ENCODE results near the gene KCTD13.
"Not testable (repeated sequence)": the region's sequence is repeated elsewhere in the genome, so short reads cannot be mapped to it uniquely, and the experiment has no call there.

Gene KCTD13

DNA sequence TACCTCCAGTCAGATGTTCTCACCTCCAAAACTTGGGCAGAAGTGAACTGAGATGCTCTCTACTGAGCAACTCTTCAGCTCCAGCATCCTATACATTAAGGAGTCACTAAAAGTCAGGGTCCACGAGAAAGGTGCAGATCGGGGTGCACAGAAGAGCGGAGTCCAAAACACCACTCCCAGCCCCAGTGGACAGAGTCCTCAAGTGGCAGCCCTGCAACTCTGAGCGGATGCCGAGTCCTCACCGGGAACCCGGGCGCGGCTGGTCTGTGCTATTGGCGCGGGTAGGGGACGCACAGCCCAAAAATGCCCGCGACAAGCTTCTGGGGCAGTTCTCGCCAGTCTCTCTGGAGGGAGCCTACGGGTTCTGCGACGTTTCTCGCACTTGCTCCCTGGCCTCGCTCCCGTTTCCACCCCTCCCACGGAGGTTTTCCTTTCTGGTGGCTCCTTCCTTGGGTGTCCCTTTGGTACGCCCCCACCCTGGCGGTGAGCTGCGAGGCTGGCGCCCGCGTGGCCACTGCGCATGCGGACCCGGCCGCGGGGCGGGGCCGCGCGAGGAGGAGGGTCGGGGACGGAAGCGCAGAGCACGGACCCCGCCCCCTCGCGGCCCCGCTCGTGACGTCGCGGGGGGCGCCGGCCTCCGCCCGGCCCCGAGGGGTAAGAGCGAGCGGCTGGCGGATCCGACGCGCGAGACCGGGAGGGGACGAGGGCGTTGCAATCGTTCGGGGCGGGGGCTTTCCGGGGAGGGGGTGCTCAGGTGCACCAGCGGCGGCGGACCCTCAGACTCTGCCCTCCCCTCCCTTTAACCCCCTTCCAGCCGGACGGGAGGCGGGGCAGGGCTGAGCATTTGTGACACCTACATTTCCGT, 35.7 kb upstream of the KCTD13 start, which contains the start of gene TMEM219:
TSS of gene TMEM219 (plus strand) at position 601 of the 865 bp plus-strand sequence. CDS start 1,065 bp downstream, outside the sequence.
- no peak for TF ChIP-seq JUND (IDR thresholded peaks at IDR 0.05; ENCODE audit: low read depth)
- peak; percentile 94 to 95 for DNase-seq (ENCODE audit: low read depth in 1 of 2, low spot score in 1 of 2)
- in situ Hi-C loops (cut with HindIII; ENCODE audit: low pct_unique_long_range_greater_than_20kb, low sequenced_read_pairs): no loop called here

DNA sequence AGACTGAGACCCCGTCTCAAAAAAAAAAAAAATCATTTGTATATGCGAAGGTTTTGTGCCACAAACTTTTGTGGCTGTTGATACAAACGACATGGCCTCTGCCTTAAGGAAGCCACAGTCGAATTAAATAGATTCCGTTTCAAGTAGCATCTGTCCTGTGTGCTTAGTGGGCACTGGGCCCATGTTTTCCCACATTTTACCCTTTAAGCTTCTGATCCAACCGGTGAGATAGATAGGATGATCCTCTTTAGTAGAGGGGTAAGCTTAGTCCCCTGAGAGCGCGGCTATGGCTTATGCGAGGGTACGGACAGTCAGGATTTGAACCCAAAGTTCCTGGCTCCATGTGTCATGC, 35.1 kb upstream of the KCTD13 start:
- in situ Hi-C loops (cut with HindIII; ENCODE audit: low pct_unique_long_range_greater_than_20kb, low sequenced_read_pairs): no loop called here
- no peak for TF ChIP-seq JUND (IDR thresholded peaks at IDR 0.05; ENCODE audit: low read depth)
- DNase-seq (ENCODE audit: low read depth in 1 of 2, low spot score in 1 of 2): no peak

DNA sequence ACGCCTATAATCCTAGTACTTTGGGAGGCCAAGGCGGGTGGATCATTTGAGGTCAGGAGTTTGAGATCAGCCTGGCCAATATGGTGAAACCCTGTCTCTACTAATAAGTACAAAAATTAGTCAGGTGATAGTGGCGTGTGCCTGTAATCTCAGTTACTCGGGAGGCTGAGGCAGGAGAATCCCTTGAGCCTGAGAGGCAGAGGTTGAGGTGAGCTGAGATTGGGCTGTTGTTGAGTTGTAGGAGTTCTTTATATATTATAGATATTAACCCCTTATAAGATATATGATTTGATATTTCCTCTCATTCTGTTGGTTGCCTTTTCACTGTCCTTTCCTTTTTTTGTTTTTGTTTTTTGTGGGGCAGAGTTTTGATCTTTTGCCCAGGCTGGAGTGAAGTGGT, 33.8 kb upstream of the KCTD13 start:
- in situ Hi-C loops (cut with HindIII; ENCODE audit: low pct_unique_long_range_greater_than_20kb, low sequenced_read_pairs); DNase-seq (ENCODE audit: low read depth in 1 of 2, low spot score in 1 of 2): not testable (repeated sequence)

GRCh38 chr16:29959293-29959692, 33.3 kb upstream of the KCTD13 start:
- DNase-seq (ENCODE audit: low read depth in 1 of 2, low spot score in 1 of 2): no peak
- no peak for TF ChIP-seq JUND (IDR thresholded peaks at IDR 0.05; ENCODE audit: low read depth)
- in situ Hi-C loops (cut with HindIII; ENCODE audit: low pct_unique_long_range_greater_than_20kb, low sequenced_read_pairs): no loop called here

GRCh38 chr16:29958756-29959155, 32.7 kb upstream of the KCTD13 start:
- in situ Hi-C loops (cut with HindIII; ENCODE audit: low pct_unique_long_range_greater_than_20kb, low sequenced_read_pairs): no loop called here
- no peak for TF ChIP-seq JUND (IDR thresholded peaks at IDR 0.05; ENCODE audit: low read depth)
- no peak for DNase-seq (ENCODE audit: low read depth in 1 of 2, low spot score in 1 of 2)

DNA sequence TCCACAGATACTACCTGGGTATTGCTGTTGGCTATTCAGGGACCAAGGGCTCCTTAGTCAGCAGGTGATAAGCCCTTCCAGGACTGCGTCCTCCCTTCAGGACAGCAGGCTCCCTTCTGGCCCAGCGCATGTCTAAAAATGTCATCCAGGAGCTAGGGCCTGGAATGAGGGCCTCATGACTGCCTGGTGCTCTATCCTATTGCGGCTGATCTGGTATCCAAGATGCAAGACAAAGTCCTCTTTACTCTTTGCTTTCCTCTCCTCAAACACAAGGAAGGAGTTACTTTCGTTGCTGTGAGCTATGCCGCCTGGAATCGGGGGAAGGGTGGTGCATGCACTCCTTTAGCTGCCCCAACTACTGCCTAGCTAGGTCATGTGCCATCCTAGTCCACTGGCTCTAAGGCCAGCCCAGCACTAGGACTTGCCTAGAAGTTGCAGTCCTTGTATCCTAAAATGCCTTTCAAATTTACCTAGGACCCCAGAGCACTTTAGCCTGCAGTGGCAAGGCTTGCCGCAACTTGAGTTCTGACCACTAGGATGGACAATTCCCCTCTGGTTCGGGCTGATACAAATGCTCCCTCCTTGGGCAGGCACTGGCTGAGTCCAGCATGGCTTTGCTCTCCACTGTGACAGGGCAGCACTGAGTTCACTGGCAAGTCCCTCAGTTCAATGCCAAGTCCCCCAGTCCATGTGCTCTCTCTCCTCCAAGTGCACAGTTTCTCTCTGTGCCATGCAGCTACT, 25.8 kb upstream of the KCTD13 start:
- in situ Hi-C loops (cut with HindIII; ENCODE audit: low pct_unique_long_range_greater_than_20kb, low sequenced_read_pairs): no loop called here
- no peak for DNase-seq (ENCODE audit: low read depth in 1 of 2, low spot score in 1 of 2)
- TF ChIP-seq JUND (IDR thresholded peaks at IDR 0.05; ENCODE audit: low read depth): no peak

GRCh38 chr16:29950806-29951461, 24.9 kb upstream of the KCTD13 start:
- no peak for TF ChIP-seq JUND (IDR thresholded peaks at IDR 0.05; ENCODE audit: low read depth)
- DNase-seq (ENCODE audit: low read depth in 1 of 2, low spot score in 1 of 2): no peak
- in situ Hi-C loops (cut with HindIII; ENCODE audit: low pct_unique_long_range_greater_than_20kb, low sequenced_read_pairs): no loop called here

DNA sequence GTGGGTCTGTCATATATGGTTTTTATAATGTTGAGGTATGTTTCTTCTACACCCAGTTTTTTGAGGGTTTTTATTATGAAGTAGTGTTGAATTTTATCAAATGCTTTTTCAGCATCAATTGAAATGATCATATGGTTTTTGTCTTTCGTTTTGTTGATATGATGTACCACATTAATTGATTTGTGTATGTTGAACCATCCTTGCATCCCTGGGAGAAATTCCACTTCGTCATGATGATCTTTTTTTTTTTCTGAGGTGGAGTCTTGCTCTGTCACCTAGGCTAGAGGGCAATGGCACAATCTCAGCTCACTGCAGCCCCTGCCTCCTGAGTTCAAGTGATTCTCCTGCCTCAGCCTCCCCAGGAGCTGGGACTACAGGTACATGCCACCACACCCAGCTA, 21.9 kb upstream of the KCTD13 start:
- in situ Hi-C loops (cut with HindIII; ENCODE audit: low pct_unique_long_range_greater_than_20kb, low sequenced_read_pairs): no loop called here
- no peak for DNase-seq (ENCODE audit: low read depth in 1 of 2, low spot score in 1 of 2)
- no peak for TF ChIP-seq JUND (IDR thresholded peaks at IDR 0.05; ENCODE audit: low read depth)

GRCh38 chr16:29943846-29944799, 18.1 kb upstream of the KCTD13 start:
- DNase-seq (ENCODE audit: low read depth in 1 of 2, low spot score in 1 of 2): peak in 1 of 2 experiments; percentile 89
- in situ Hi-C loops (cut with HindIII; ENCODE audit: low pct_unique_long_range_greater_than_20kb, low sequenced_read_pairs): no loop called here

DNA sequence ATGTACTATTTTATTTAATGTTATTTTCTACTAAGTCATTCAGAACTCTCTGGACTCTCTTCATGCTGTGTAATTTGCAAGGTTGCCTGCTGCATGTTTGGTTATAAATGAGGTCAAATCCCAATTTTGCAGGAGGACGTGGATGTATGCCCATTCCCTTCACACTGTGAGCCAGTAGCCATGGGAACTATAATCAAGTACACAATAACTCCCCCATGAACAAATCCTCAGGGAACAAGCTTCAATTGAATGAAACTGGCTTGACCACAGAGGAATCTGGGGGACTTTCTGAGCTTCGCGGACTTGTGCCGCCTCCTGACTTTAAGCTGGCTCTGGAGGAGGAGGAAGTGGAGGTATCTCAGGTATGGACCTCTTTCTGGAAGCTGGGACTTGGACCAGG, 14.6 kb upstream of the KCTD13 start:
- in situ Hi-C loops (cut with HindIII; ENCODE audit: low pct_unique_long_range_greater_than_20kb, low sequenced_read_pairs): no loop called here
- DNase-seq (ENCODE audit: low read depth in 1 of 2, low spot score in 1 of 2): no peak
- TF ChIP-seq JUND (IDR thresholded peaks at IDR 0.05; ENCODE audit: low read depth): no peak

More at GRCh38 chr16:29943846-29944799, 18.1 kb upstream of the KCTD13 start:
- no peak for TF ChIP-seq JUND (IDR thresholded peaks at IDR 0.05; ENCODE audit: low read depth)

DNA sequence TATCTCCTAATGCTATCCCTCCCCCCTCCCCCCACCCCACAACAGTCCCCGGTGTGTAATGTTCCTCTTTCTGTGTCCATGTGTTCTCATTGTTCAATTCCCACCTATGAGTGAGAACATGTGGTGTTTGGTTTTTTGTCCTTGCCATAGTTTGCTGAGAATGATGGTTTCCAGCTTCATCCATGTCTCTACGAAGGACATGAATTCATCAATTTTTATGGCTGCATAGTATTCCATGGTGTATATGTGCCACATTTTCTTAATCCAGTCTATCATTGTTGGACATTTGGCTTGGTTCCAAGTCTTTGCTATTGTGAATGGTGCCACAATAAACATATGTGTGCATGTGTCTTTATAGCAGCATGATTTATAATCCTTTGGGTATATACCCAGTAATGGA, 5.7 kb upstream of the KCTD13 start:
- in situ Hi-C loops (cut with HindIII; ENCODE audit: low pct_unique_long_range_greater_than_20kb, low sequenced_read_pairs); DNase-seq (ENCODE audit: low read depth in 1 of 2, low spot score in 1 of 2): not testable (repeated sequence)

All from T47D (cell line).